Hepatocyte (in vitro differentiated cells): ENCODE results near the gene ELK4. TPM values are rescaled to one million over a fixed set of nuclear protein-coding genes. Genes with fewer than 3 reads are reported as not detected.

ENCODE experiments used
- DNase-seq: peaks from one replicate; pipeline ENCODE4 v3.0.0-alpha.2; 2016; ENCODE audit warnings: low spot score
- H2AFZ ChIP-seq: fragments of 200-600 bp; sonication (generic); 2 replicates; pipeline ENCODE4 v1.6.0; 2016; ENCODE audit warnings: antibody characterized with exemption, mild to moderate bottlenecking
- H3K27ac ChIP-seq: fragments of 200-600 bp; sonication (generic); 2 replicates; pipeline ENCODE4 v1.5.1; 2016; ENCODE audit warnings: mild to moderate bottlenecking
- H3K27me3 ChIP-seq: fragments of 200-600 bp; sonication (generic); 2 replicates; pipeline ENCODE4 v1.6.1; 2016
- H3K36me3 ChIP-seq: fragments of 200-600 bp; sonication (generic); replicated peaks from 2 replicates; pipeline ENCODE4 v1.5.1; 2016; ENCODE audit warnings: low read depth; ENCODE audit not compliant: insufficient read depth
- H3K4me1 ChIP-seq: fragments of 200-600 bp; sonication (generic); 2 replicates; pipeline ENCODE4 v1.5.1; 2016; ENCODE audit warnings: mild to moderate bottlenecking, moderate library complexity; ENCODE audit not compliant: insufficient read depth
- H3K4me2 ChIP-seq: fragments of 200-600 bp; sonication (generic); 2 replicates; pipeline ENCODE4 v1.6.0; 2016
- H3K4me3 ChIP-seq: fragments of 200-600 bp; sonication (generic); 2 replicates; pipeline ENCODE4 v1.5.1; 2016; ENCODE audit warnings: mild to moderate bottlenecking
- H3K79me2 ChIP-seq: fragments of 200-600 bp; sonication (generic); 2 replicates; pipeline ENCODE4 v1.6.0; 2017; ENCODE audit warnings: mild to moderate bottlenecking
- H3K9me2 ChIP-seq: fragments of 200-600 bp; sonication (generic); replicated peaks from 2 replicates; pipeline ENCODE4 v1.6.0; 2017; ENCODE audit warnings: mild to moderate bottlenecking; ENCODE audit not compliant: insufficient read depth
- H3K9me3 ChIP-seq: fragments of 200-600 bp; sonication (generic); 2 replicates; pipeline ENCODE4 v1.5.1; 2016; ENCODE audit warnings: low read depth, mild to moderate bottlenecking
- H4K20me1 ChIP-seq: fragments of 200-600 bp; sonication (generic); 2 replicates; pipeline ENCODE4 v1.6.0; 2016; ENCODE audit warnings: mild to moderate bottlenecking; ENCODE audit not compliant: insufficient read depth, poor library complexity, severe bottlenecking
- EZH2 ChIP-seq: fragments of 200-600 bp; sonication (generic); IDR thresholded peaks from 2 replicates; pipeline ENCODE4 v1.6.1; 2016; ENCODE audit warnings: antibody characterized with exemption, mild to moderate bottlenecking, borderline replicate concordance
- EZH2phosphoT487 ChIP-seq: fragments of 200-600 bp; sonication (generic); IDR thresholded peaks from one replicate; pipeline ENCODE4 v1.6.1; 2018; ENCODE audit warnings: antibody characterized with exemption, mild to moderate bottlenecking, low read depth, moderate library complexity; ENCODE audit not compliant: unreplicated experiment, severe bottlenecking
- WGBS: methylation state at CpG from one replicate; pipeline ENCODE4 v1.1.6; 2016; ENCODE audit warnings: low lambda C conversion rate; ENCODE audit errors: missing lambda C conversion rate; 5-methylcytosine and 5-hydroxymethylcytosine counted together
- polyA plus RNA-seq: library from polyadenylated mRNA; unstranded; fragments of >200 nt; fragmentation: Nextera tagmentation; extraction: Ambion mirVana; gene quantifications from 2 replicates; pipeline ENCODE4 v1.2.1, GENCODE V29; 2016
- total RNA-seq: library from RNA; depleted of rRNA; stranded (reverse); fragments of >200 nt; gene quantifications from 2 replicates; pipeline ENCODE4 v1.2.3, GENCODE V29; 2014
- TF ChIP-seq, protein P1 (sequence below): fragments of 200-600 bp; sonication (generic); IDR thresholded peaks from 2 replicates; pipeline ENCODE4 v1.5.1; 2016; ENCODE audit warnings: antibody characterized with exemption, mild to moderate bottlenecking; ENCODE audit not compliant: poor library complexity

Gene ELK4
- total and polyA plus RNA-seq, 2 experiments from 2014 or later: 6.1 to 19.1 TPM

DNA sequence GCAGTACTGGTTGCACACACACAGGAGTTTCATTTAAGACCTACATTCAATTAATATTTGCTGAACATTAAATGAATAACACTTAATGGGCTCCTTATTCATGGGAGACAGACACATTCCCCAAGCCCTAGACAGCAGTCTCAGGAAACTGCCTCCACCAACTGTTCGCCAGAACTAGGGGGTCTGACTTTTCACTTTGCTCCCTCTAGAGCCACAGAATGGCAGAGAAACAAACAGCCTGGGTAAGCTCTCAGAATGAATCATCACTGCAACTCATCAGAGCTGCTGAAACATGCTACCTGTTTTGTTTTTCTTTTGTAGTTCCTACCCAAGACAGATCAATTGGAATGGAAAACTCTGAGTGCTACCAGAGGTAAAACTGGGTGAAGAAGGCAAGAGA lies 31.7 kb downstream of the ELK4 start:
- no peak for TF ChIP-seq EZH2
- no peak for TF ChIP-seq EZH2phosphoT487
- TF ChIP-seq, protein P1, sequence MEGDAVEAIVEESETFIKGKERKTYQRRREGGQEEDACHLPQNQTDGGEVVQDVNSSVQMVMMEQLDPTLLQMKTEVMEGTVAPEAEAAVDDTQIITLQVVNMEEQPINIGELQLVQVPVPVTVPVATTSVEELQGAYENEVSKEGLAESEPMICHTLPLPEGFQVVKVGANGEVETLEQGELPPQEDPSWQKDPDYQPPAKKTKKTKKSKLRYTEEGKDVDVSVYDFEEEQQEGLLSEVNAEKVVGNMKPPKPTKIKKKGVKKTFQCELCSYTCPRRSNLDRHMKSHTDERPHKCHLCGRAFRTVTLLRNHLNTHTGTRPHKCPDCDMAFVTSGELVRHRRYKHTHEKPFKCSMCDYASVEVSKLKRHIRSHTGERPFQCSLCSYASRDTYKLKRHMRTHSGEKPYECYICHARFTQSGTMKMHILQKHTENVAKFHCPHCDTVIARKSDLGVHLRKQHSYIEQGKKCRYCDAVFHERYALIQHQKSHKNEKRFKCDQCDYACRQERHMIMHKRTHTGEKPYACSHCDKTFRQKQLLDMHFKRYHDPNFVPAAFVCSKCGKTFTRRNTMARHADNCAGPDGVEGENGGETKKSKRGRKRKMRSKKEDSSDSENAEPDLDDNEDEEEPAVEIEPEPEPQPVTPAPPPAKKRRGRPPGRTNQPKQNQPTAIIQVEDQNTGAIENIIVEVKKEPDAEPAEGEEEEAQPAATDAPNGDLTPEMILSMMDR: no peak
- no peak overlapping the region for H3K4me3 ChIP-seq
- H3K9me2 ChIP-seq: no peaks in the 10 kb centered on the region
- no peaks in the 10 kb centered on the region for H3K27me3 ChIP-seq
- H3K79me2 ChIP-seq: no peaks in the 10 kb centered on the region
- H3K4me2 ChIP-seq: no peak overlapping the region
- H3K4me1 ChIP-seq: peaks cover 11% of the 10 kb centered on the region
- WGBS: 68% methylated on average over 1 of the region's 1 CpG
- H3K27ac ChIP-seq: peak overlapping the region; percentile 62
- no peak for DNase-seq
- H3K36me3 ChIP-seq: no peaks in the 10 kb centered on the region
- no peaks in the 10 kb centered on the region for H3K9me3 ChIP-seq
- H4K20me1 ChIP-seq: no peaks in the 10 kb centered on the region
- H2AFZ ChIP-seq: no peak overlapping the region

- DNase-seq: no peak
- WGBS: 99% methylated on average over 5 of the region's 5 CpGs
- peak overlapping the region; percentile 28 for H3K4me2 ChIP-seq
- peak overlapping the region; percentile 62 for H3K27ac ChIP-seq
- TF ChIP-seq EZH2 (no peak), EZH2phosphoT487 (no peak)
- TF ChIP-seq, protein P1: no peak
- H3K27me3 ChIP-seq: no peaks in the 10 kb centered on the region
- no peaks in the 10 kb centered on the region for H3K9me3 ChIP-seq
- no peak overlapping the region for H3K4me3 ChIP-seq
- no peaks in the 10 kb centered on the region for H4K20me1 ChIP-seq
- peaks cover 11% of the 10 kb centered on the region for H3K4me1 ChIP-seq
- H3K36me3 ChIP-seq: no peaks in the 10 kb centered on the region
- H3K79me2 ChIP-seq: no peaks in the 10 kb centered on the region
- no peaks in the 10 kb centered on the region for H3K9me2 ChIP-seq
- no peak overlapping the region for H2AFZ ChIP-seq
Measured at GRCh38 chr1:205599669-205600042, 32.2 kb downstream of the ELK4 start.

DNA sequence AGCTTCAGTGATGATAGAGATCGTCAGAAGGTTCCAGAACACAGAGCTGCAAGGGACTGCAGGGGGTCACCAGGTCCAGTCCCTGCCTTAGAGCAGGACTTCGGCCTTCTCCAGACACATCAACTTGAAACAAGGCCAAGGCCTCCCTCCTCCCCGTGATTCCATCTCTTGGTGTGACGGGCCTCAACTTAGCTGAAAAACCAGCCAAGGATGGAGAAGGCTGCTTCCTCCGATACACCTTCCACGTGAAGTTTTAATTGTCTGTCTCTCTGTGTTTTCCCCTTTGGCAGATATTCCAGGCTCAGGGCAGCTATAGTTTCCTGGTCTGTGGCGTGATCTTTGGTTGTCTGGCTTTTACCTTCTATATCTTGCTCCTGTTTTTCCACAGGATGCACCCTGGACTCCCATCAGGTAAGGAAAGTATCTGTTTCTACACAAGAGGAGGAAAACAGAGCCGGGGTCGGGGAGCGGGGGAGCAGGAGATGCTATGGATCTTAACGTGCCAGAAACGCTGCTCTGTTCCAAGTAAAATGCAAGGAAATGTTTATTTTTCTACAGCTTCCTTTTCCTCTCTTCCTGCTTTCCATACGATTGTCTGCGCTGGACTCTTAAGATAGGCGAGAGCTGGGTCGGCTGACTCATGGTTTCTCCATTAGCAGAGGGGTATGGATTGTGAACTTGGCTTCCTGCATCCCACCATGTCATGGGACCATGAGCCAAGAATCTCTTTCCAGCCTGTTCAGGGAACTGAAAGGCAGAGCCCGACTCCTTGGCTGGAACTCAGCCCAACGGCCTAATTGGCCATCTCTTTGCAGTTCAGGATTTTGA lies 32.8 kb downstream of the ELK4 start:
- Histone ChIP-seq H3K4me2 (peak overlapping the region; percentile 36), H3K27me3 (no peaks in the 10 kb centered on the region), H3K36me3 (no peaks in the 10 kb centered on the region), H2AFZ (no peak overlapping the region), H3K9me3 (no peaks in the 10 kb centered on the region), H3K27ac (peak overlapping the region; percentile 85), H3K9me2 (no peaks in the 10 kb centered on the region), H3K4me3 (no peak overlapping the region), H3K79me2 (no peaks in the 10 kb centered on the region), H3K4me1 (peaks cover 11% of the 10 kb centered on the region), H4K20me1 (no peaks in the 10 kb centered on the region)
- peak; percentile 70 for DNase-seq
- 74% methylated on average over 18 of the region's 18 CpGs for WGBS
- TF ChIP-seq, protein P1: no peak
- no peak for TF ChIP-seq EZH2
- TF ChIP-seq EZH2phosphoT487: no peak
